HG03025 (cell line): ENCODE measurements around the gene ARHGAP28.
"Not testable (repeated sequence)": the region's sequence is repeated elsewhere in the genome, so short reads cannot be mapped to it uniquely, and the experiment has no call there.

Experiments used
- ATAC-seq: cut with Tn5 transposase; IDR thresholded peaks from one replicate; pipeline ENCODE4 v1.9.1; 2021; ENCODE audit warnings: mild to moderate bottlenecking, moderate library complexity; ENCODE audit not compliant: unreplicated experiment, low FRiP score

The ARHGAP28 gene

DNA sequence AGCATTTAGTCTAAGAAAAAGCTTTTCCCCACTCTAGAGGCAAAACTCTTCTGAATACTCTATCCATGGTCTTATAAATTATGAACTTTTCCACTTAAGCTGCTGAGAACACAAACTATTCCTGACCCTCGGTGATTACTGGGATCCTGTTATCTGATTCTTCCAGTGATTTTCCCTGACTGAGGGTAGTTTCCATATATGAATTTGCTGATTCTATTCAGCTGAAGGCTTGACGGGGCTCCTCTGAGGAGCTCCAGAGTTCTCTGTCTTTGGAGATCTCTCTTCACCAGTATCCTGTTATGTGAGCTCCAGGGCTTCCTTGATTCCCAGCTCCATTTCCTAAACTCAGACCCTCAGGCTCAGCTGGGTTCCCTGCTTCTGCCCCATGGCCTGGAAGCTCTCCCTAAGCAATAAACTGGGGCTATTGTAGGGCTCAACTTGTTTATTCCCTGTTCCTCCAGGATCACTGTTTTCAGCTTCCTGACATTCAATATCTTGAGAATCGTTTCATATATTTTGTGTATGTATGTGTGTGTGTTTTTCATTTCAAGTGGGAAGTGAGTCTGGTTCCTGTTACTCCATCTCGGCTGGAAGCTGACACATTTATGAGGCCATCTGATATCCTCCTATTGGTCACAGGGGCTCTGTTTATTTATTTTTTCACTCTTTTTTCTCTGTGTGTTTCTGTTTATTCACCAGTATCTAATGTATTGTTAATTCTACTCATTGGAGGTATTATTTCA lies 78.2 kb downstream of the ARHGAP28 start:
- no peak for ATAC-seq

DNA sequence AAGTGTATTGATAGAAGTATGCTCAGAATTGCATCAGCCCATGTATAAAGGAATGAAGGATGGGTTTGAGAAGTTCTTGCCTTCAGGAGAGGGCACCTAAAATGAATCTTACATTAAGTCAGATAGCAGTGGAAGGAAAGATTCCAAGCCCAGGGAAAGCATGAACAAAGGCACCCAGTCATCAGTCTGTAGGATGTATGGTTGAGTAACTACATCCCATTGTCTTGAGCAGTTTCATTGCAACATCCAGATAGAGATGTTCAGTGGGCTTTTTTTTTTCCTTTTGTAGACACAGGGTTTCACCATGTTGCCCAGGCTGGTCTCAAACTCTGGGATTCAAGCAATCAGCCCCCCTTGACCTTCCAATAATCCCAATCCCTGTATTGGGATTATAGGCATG lies 80.7 kb downstream of the ARHGAP28 start:
- ATAC-seq = no peak

DNA sequence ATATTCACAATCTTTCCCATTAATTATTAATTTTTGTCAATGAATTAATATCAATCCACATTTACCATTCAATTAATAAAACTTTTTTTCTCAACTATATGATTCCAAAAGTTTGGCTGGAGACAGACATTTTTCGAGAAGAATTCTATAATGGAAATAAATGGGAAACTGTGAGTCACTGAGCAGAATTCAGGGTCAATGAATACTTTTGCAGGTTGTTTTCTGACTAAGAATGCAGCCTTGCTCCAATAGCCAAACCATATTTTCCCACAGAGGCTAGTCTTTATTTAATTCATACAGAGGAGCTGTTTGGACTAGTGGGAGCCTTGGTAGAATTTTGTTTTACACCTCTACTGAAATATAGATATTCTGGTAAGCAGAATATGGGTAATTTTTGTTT lies 82.3 kb downstream of the ARHGAP28 start:
- no peak for ATAC-seq

GRCh38 chr18:6814882-6815425 lies 85.4 kb downstream of the ARHGAP28 start:
- ATAC-seq = no peak

DNA sequence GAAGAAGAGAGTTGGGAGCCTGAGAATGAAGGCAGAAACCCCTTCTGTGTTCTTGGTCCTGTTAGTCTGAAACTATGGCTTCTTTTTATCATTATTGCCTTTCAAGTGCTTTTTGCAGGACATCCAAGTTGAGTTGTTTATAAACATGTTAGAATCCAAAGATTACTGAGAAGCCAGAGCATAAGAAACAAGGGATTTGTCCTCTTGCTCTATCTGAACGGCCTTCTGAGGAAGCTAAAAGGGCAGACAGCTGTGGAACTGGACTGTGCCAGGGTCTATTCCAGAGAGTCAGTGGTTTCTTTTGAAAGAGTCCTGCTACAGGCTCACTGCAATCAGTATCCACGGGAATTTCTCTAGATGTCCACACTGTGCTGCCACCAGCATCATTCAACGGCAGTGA lies 86.6 kb downstream of the ARHGAP28 start:
- no peak for ATAC-seq

DNA sequence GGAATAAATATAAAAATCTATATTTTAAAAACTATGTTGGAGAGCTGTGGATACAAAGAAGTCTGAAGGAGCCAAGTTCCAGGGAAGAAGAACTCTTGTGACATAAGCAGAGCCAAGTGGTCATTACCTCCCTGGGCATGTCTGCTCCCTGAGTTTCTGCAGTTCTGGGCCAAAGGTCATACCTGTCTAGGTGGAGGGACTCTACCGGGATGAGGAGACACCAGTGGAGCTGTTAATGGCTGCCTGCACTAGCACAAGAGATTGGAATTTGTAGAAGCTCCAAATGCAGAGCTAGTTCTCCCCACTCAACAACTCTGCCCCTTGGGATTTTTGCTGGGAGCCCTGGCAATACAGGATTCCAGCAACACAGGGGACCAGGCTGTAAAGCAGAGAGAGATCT lies 89.8 kb downstream of the ARHGAP28 start:
- ATAC-seq = no peak

DNA sequence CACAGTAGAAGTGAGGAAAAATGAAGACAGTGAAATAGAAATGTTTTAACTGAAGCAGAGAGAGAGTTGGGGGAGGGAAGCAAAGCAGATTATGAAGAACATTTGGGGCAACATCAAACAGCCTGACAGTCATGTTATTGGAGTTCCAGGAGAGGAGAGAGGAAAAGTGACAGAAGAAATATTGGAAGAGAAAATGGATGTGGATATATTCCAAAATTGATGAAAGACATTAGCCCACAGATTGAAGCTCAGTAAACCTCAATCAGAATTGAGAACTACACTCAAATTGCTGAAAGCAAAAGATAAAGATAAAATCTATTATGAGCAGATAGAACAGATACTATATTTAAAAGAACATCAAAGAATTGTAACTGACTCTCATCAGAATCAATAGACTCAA lies 90.8 kb downstream of the ARHGAP28 start:
- ATAC-seq = no peak

DNA sequence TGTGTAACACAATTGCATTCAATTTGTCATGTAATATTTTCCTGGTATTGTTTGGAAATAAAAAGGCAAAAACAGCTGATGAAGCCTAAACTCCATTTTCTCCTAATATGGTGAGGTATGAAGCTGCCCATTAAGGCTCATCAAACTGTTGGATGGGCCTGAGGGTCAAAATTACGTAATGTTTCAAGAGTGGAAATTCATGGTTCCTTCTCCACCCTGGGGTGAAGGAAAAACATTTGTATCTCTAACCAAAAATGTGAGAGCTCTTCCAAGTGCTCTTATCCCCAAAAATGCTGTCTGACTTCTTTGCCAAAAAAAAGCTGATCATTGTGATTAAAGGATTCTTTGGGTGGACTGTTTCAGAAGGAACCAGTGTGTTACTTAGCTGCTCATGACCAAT lies 91.8 kb downstream of the ARHGAP28 start:
- no peak for ATAC-seq

- ATAC-seq = not testable (repeated sequence)
These were observed 97.6 kb downstream of the ARHGAP28 start for GRCh38 chr18:6827161-6827560.

DNA sequence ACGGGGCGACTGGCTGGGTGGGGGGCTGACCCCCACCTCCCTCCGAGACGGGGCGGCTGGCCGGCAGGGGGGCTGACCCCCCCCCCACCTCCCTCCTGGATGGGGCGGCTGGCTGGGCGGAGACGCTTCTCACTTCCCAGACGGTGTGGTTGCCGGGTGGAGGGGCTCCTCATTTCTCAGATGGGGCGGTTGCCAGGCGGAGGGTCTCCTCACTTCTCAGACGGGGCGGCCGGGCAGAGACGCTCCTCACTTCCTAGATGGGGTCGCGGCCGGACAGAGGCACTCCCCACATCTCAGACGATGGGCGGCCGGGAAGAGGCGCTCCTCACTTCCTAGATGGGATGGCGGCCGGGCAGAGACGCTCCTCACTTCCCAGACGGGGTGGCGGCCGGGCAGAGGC lies 98.0 kb downstream of the ARHGAP28 start:
- ATAC-seq = not testable (repeated sequence)

DNA sequence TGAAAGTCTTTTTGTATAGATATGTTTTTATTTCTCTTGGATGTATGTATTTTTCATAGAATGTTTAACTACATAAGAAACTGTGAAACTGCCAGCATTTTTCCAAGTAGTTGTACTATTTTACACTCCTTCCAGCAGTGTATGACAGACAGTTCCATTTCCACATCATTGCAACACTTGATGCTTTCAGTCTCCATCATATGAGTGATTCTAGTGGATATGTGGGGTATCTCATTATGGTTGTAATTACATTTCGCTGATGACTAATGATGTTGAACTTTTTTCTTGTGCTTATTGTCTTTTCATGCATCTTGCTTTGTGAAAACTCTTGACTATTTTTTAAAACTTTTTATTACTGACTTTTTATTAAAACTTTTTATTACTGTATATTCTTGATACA lies 101.4 kb downstream of the ARHGAP28 start:
- ATAC-seq = no peak

DNA sequence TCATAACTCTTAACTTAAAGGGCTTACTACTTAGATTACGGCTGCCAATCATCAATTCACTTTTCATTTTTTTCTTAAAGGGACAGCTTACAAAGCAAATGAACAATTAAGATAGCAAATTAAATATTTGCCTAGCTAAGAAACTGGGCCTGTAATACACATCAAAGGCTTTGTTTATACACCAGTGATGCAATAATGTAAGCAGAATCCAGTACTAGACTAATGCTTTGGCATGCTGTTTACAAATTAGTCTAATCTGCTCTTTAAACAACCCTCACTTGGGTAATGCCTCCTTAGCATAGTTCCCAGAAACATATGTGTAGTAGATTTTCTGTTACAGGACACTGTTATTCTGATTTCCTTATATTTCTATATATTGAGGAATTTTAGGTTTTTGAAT lies 105.8 kb downstream of the ARHGAP28 start:
- ATAC-seq = no peak

DNA sequence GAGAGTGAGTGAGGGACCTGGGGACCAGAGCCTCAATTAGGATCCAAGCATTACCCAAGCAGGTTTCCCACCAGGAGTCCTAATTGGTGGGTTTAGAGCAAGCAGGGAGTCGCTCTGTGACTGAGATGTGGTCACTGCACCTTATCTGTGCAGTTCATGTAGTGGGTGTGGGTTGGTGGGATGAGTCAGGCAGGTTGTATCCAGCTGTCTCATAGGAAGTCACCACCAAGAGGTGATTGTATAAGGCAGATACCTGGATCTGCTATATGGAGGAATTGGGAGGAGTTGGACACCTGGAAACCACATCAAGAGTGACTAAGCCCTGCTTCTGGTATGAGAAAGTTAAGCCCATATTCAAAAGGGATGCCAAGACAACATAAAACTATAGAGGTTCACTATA lies 106.8 kb downstream of the ARHGAP28 start:
- ATAC-seq = no peak

GRCh38 chr18:6837904-6838303 lies 108.4 kb downstream of the ARHGAP28 start:
- no peak for ATAC-seq

DNA sequence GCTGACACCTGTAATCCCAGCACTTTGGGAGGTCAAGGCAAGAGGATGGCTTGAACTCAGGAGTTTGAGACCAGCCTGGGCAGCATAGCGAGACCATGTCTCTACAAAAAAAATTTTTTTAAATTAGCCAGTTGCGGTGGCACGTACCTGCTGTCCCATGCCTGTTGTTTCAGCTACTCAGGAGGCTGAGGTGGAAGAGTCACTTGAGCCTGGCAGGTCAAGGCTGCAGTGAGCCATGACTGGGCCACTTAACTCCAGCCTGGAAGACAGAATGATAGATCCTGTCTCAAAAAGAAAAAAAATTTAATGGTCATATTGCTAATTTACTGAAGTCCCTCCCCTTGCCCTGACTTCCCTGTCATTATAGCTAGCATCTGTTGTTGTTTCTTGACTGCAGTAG lies 112.6 kb downstream of the ARHGAP28 start:
- ATAC-seq = no peak

- ATAC-seq = no peak
These were observed 113.8 kb downstream of the ARHGAP28 start for GRCh38 chr18:6843308-6843707.

DNA sequence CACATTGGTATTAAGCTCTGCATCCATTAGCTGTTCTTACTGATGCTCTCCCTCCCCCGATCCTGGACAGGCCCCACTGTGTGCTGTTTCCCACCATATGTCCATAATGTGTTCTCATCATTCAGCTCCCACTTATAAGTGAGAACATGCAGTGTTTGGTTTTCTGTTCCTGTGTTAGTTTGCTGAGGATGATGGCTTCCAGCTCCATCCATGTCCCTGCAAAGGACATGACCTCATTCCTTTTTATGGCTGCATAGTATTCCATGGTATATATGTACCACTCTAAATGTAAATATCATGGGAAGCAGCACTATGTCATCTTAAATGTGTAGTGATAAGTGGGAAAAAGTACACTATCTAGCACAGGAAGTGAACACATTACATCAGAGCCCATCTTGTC lies 116.0 kb downstream of the ARHGAP28 start:
- ATAC-seq = not testable (repeated sequence)

GRCh38 chr18:6850396-6850795 lies 120.9 kb downstream of the ARHGAP28 start:
- no peak for ATAC-seq

DNA sequence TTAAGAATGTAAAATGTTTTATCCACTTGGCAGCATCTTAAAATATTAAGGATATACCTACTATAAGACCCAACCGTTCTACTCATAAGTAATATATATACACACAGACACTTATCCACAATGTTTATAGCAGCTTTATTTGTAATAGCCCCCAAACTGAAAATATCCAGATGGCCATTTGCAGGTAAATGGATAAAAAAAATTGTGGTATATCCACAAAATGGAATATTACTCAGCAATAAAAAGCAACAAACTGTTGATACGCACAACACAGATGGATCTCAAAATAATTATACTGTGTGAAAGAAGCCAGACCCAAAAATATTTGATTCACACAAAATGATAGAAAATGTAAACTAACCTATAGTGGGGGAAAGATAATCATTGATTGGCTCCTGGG lies 122.0 kb downstream of the ARHGAP28 start:
- no peak for ATAC-seq

GRCh38 chr18:6854811-6855210 lies 125.3 kb downstream of the ARHGAP28 start:
- ATAC-seq = no peak

DNA sequence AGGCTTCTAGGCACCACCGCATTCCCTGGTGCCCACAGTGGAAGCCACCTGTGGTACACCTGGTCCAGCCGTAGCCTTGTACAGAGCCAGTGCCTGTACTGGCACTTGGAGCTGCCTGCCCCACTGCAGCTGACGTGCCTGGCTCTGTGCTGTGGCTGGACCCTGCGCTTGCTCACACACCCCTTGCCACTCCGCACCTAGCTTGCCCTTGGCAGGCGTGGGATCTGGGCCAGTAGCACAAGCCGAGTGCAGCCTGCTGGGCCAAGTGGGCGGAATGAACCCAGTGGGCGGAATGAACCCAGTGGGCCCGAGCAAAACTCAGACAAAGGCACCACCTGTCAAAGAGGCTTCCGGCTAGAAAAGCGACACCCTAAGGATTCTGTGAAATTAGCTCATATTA lies 126.3 kb downstream of the ARHGAP28 start:
- no peak for ATAC-seq

GRCh38 chr18:6857300-6857699 lies 127.8 kb downstream of the ARHGAP28 start:
- no peak for ATAC-seq
